ENCODE results near the gene TTC28.

GRCh38 chr22:28628766-28629165, 50.9 kb downstream of the TTC28 start:
- TF ChIP-seq CTCF (IDR thresholded peaks at IDR 0.05) = no peak
- no peak for TF ChIP-seq EZH2phosphoT487 (IDR thresholded peaks at IDR 0.05)
- TF ChIP-seq EZH2 (IDR thresholded peaks at IDR 0.05) = no peak
